Mesenchymal stem cell (in vitro differentiated cells and primary cell): ENCODE results near the gene PLA1A.

Source experiments
- DNase-seq: peaks from one replicate; pipeline ENCODE4 v3.0.0-alpha.2; 2013
- H2AFZ ChIP-seq: one replicate; pipeline ENCODE4 v1.6.1; 2013; ENCODE audit warnings: low read depth, mild to moderate bottlenecking, control low read depth, inconsistent platforms, low read length, moderate library complexity
- H2AK5ac ChIP-seq: 2 replicates; pipeline ENCODE4 v1.6.1; 2013; ENCODE audit warnings: low read length, moderate library complexity, mild to moderate bottlenecking, inconsistent platforms; ENCODE audit not compliant: severe bottlenecking
- H2BK120ac ChIP-seq: one replicate; pipeline ENCODE4 v1.6.1; 2013; ENCODE audit warnings: low read depth, mild to moderate bottlenecking, inconsistent platforms, low read length, moderate library complexity
- H2BK12ac ChIP-seq, 2 experiments: one replicate each; pipeline ENCODE4 v1.6.1; 2013; ENCODE audit warnings: inconsistent platforms in 2 of 2, low read length in 2 of 2, mild to moderate bottlenecking in 2 of 2, moderate library complexity in 2 of 2, control low read depth in 1 of 2
- H2BK15ac ChIP-seq: one replicate; pipeline ENCODE4 v1.6.1; 2013; ENCODE audit warnings: mild to moderate bottlenecking, low read depth, inconsistent platforms; ENCODE audit not compliant: poor library complexity, severe bottlenecking
- H2BK5ac ChIP-seq: 2 replicates; pipeline ENCODE4 v1.6.1; 2013; ENCODE audit warnings: low read depth, mild to moderate bottlenecking, low read length, control low read depth, inconsistent platforms; ENCODE audit not compliant: poor library complexity, severe bottlenecking
- H3K14ac ChIP-seq, 2 experiments: one replicate each; pipeline ENCODE4 v1.6.1; 2013; ENCODE audit warnings: inconsistent platforms in 2 of 2, low read length in 2 of 2, control low read depth in 1 of 2, mild to moderate bottlenecking in 1 of 2, moderate library complexity in 1 of 2
- H3K18ac ChIP-seq, 2 experiments: one replicate each; pipeline ENCODE4 v1.6.1; 2013; ENCODE audit warnings: inconsistent platforms in 2 of 2, low read length in 2 of 2, control low read depth in 1 of 2, low read depth in 1 of 2, mild to moderate bottlenecking in 1 of 2
- H3K23ac ChIP-seq, 2 experiments: one replicate each; pipeline ENCODE4 v1.6.1; 2013; ENCODE audit warnings: inconsistent platforms in 2 of 2, low read length in 2 of 2, mild to moderate bottlenecking in 2 of 2, moderate library complexity in 2 of 2, control low read depth in 1 of 2
- H3K27ac ChIP-seq: 2 replicates; pipeline ENCODE4 v1.5.1; 2013; ENCODE audit warnings: mild to moderate bottlenecking, moderate library complexity, low read length, control low read depth, inconsistent platforms; ENCODE audit not compliant: poor library complexity, severe bottlenecking
- H3K27me3 ChIP-seq, 2 experiments: 2 replicates each; pipeline versions ENCODE4 v1.6.1 to v1.7.0; 2013; ENCODE audit warnings: low read length in 2 of 2, mild to moderate bottlenecking in 2 of 2, moderate library complexity in 2 of 2, control low read depth in 1 of 2, inconsistent platforms in 1 of 2; ENCODE audit not compliant: control insufficient read depth in 1 of 2, insufficient read depth in 1 of 2
- H3K36me3 ChIP-seq, 2 experiments: 2 replicates each; pipeline versions ENCODE4 v1.6.1 to v1.7.0; 2013; ENCODE audit warnings: low read length in 2 of 2, control low read depth in 1 of 2, inconsistent platforms in 1 of 2, low read depth in 1 of 2, mild to moderate bottlenecking in 1 of 2; ENCODE audit not compliant: insufficient read depth in 2 of 2, control insufficient read depth in 1 of 2
- H3K4ac ChIP-seq, 2 experiments: one replicate each; pipeline ENCODE4 v1.6.1; 2013; ENCODE audit warnings: inconsistent platforms in 2 of 2, low read length in 2 of 2, mild to moderate bottlenecking in 2 of 2, moderate library complexity in 2 of 2, control low read depth in 1 of 2, low read depth in 1 of 2
- H3K4me1 ChIP-seq: 2 replicates; pipeline ENCODE4 v1.6.1; 2013; ENCODE audit warnings: low read depth, low read length, control low read depth; ENCODE audit not compliant: control insufficient read depth, insufficient read depth
- H3K4me2 ChIP-seq: 2 replicates; pipeline ENCODE4 v1.6.1; 2013; ENCODE audit warnings: low read length, mild to moderate bottlenecking, inconsistent platforms; ENCODE audit not compliant: poor library complexity, severe bottlenecking
- H3K4me3 ChIP-seq, 2 experiments: 2 replicates each; pipeline versions ENCODE4 v1.5.1 to v1.7.0; 2013; ENCODE audit warnings: low read length in 2 of 2, mild to moderate bottlenecking in 2 of 2, control low read depth in 1 of 2, low read depth in 1 of 2; ENCODE audit not compliant: insufficient read depth in 1 of 2
- H3K79me1 ChIP-seq: replicated peaks from 2 replicates; pipeline ENCODE4 v1.6.1; 2013; ENCODE audit warnings: mild to moderate bottlenecking, control low read depth, low read length, inconsistent platforms; ENCODE audit not compliant: poor library complexity, severe bottlenecking
- H3K9ac ChIP-seq: 2 replicates; pipeline ENCODE4 v1.7.0; 2013; ENCODE audit warnings: mild to moderate bottlenecking, low read length, moderate library complexity
- H3K9me3 ChIP-seq: 2 replicates; pipeline ENCODE4 v1.7.0; 2013; ENCODE audit warnings: mild to moderate bottlenecking, low read length; ENCODE audit not compliant: control insufficient read depth
- H4K8ac ChIP-seq: one replicate; pipeline ENCODE4 v1.6.1; 2013; ENCODE audit warnings: inconsistent platforms, mild to moderate bottlenecking, low read length, moderate library complexity
- H4K91ac ChIP-seq: one replicate; pipeline ENCODE4 v1.6.1; 2013; ENCODE audit warnings: mild to moderate bottlenecking, low read length, inconsistent platforms
- WGBS: methylation state at CpG from one replicate; pipeline ENCODE4 v1.1.7; 2013; ENCODE audit warnings: mixed read lengths; 5-methylcytosine and 5-hydroxymethylcytosine counted together

PLA1A gene

GRCh38 chr3:119649761-119650160 is 52.1 kb downstream of the PLA1A start:
- no peak for DNase-seq
- Histone ChIP-seq H3K27ac (no peak overlapping the region), H2BK120ac (no peak overlapping the region), H3K14ac (no peak overlapping the region), H2AK5ac (no peak overlapping the region), H2AFZ (no peak overlapping the region), H4K8ac (no peak overlapping the region), H3K9ac (no peak overlapping the region), H4K91ac (no peak overlapping the region), H3K9me3 (no peaks in the 10 kb centered on the region), H2BK5ac (no peak overlapping the region), H3K18ac (no peak overlapping the region), H3K4me1 (no peaks in the 10 kb centered on the region), H2BK12ac (no peak overlapping the region), H3K79me1 (no peaks in the 10 kb centered on the region), H3K4me2 (no peak overlapping the region), H3K4me3 (no peak overlapping the region), H2BK15ac (no peak overlapping the region), H3K36me3 (no peaks in the 10 kb centered on the region), H3K23ac (no peak overlapping the region), H3K4ac (no peak overlapping the region), H3K27me3 (no peaks in the 10 kb centered on the region)
- WGBS = 89% methylated on average over 2 of the region's 3 CpGs

DNA sequence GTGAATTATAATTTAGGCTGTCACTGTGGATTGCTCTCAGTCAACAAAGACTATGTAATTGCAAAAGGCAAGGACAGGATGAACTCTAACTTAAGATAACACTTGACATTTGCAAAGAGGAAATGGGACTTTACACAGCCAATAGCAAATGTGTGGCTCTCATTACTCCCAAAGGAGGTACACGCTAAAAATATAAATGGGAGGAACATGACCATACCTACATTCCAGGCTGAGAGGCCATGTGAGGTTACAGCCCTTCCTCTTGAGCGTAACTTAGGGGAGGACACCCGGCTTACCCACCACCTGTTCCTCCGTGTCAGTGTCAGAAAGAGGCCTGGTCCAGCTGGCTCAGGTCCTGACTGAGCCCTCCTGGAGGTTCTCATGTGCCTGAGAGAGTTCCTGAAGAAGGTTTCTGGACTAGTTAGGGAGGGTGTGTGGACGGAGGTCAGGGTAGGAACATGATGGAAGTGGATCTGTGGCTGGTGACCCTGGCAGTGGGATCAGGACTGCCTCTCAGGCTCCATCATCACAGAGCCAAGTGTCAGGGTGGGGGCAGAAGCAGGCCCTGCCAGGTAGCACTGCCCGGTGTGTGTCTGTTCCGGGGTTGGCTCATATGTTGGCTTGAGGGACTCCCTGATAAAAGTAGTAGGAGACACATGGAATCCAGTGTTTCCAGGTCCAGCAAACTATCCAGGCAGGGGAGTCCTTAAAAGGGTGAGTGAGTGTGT is 54.8 kb downstream of the PLA1A start:
- Histone ChIP-seq H3K27me3 (no peaks in the 10 kb centered on the region), H3K4me1 (no peaks in the 10 kb centered on the region), H2BK5ac (no peak overlapping the region), H3K9me3 (no peaks in the 10 kb centered on the region), H4K8ac (no peak overlapping the region), H3K23ac (no peak overlapping the region), H3K4me3 (no peak overlapping the region), H2BK120ac (no peak overlapping the region), H4K91ac (no peak overlapping the region), H3K4ac (no peak overlapping the region), H3K27ac (no peak overlapping the region), H3K79me1 (no peaks in the 10 kb centered on the region), H3K36me3 (no peaks in the 10 kb centered on the region), H2AFZ (no peak overlapping the region), H3K9ac (no peak overlapping the region), H2AK5ac (no peak overlapping the region), H3K14ac (no peak overlapping the region), H3K18ac (no peak overlapping the region), H3K4me2 (no peak overlapping the region), H2BK12ac (no peak overlapping the region), H2BK15ac (no peak overlapping the region)
- 91% methylated on average over 7 of the region's 7 CpGs for WGBS
- no peak for DNase-seq

DNA sequence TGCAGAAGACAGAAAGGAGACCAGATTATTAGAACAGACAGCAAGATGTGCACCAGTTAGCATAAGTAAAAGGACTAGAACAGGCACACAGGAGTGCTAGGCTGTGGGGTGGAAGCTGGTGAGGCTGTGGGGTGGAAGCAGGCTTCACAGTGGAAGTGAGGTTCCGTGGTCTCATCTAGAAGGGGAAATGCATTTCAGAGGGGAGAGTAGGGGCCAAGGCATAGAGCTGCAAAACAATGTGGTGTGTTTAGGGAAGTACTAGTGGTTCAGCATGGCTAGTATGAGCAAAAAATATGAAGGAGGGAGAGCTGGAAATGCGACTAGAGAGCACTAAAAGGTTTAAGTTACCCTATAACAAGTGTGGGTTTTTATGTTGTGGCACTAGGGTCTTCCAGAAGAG is 56.2 kb downstream of the PLA1A start:
- H3K36me3 ChIP-seq = no peaks in the 10 kb centered on the region
- no peak overlapping the region for H3K4me2 ChIP-seq
- WGBS = 46% methylated on average over 2 of the region's 2 CpGs

DNA sequence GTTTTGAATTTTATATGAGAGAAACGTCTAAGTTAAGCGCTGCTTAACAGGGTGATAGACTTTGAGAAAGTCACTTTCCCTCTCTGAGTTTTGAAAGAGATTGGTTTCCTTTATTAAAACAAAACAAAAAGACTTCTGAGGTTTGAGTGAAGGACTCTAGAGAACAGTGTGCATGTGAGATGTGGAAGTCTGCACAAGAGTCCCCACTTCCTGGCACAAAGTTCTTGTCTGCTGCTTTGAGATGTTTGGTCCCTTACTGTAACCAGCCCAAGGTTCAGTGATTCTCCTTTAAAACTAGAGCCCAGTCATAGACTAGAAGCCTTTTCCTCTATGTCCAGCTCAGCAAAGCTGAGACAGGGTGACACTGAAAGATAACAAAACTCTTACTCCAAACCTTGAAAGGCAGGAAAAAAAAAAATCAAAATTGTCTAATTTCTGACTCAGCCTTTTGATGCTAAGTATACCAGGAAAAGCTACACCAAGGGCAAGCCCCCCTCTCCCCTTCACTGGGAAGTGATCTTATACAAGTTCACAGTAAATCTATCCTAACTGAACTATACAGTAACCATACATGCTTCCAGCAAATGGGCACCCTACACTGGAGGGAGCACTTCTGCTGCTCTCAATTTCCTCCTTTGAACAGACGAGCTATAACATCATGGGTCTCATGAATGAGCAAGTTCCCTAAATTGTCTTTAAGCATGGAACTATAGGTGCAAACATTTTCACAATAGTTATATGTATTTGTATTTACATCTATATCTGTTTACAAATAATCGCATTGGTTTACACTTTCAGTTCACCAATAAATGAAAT is 60.4 kb downstream of the PLA1A start:
- WGBS = 100% methylated on average over 3 of the region's 4 CpGs

More for the DNA sequence above, 56.2 kb downstream of the PLA1A start:
- Histone ChIP-seq H4K91ac (no peak overlapping the region), H3K9me3 (no peaks in the 10 kb centered on the region), H2BK120ac (no peak overlapping the region), H3K9ac (no peak overlapping the region), H3K27ac (no peak overlapping the region), H3K18ac (no peak overlapping the region), H2BK5ac (no peak overlapping the region), H3K79me1 (no peaks in the 10 kb centered on the region), H3K14ac (no peak overlapping the region), H2BK15ac (no peak overlapping the region), H3K4me1 (no peaks in the 10 kb centered on the region), H2AFZ (no peak overlapping the region), H2BK12ac (no peak overlapping the region), H2AK5ac (no peak overlapping the region), H3K23ac (no peak overlapping the region), H3K4ac (no peak overlapping the region), H4K8ac (no peak overlapping the region), H3K27me3 (no peaks in the 10 kb centered on the region), H3K4me3 (no peak overlapping the region)
- DNase-seq = no peak

More for the DNA sequence above, 60.4 kb downstream of the PLA1A start:
- no peak overlapping the region for H2AFZ ChIP-seq
- H3K27ac ChIP-seq = no peak overlapping the region
- peaks cover 0 to 4% of the 10 kb centered on the region in 2 experiments for H3K36me3 ChIP-seq
- H3K4ac ChIP-seq = no peak overlapping the region
- H3K9me3 ChIP-seq = no peaks in the 10 kb centered on the region
- H2BK12ac ChIP-seq = no peak overlapping the region
- H2AK5ac ChIP-seq = no peak overlapping the region
- H4K8ac ChIP-seq = no peak overlapping the region
- no peak overlapping the region for H3K14ac ChIP-seq
- H3K9ac ChIP-seq = no peak overlapping the region
- H3K4me1 ChIP-seq = no peaks in the 10 kb centered on the region
- DNase-seq = no peak
- no peaks in the 10 kb centered on the region for H3K27me3 ChIP-seq
- no peak overlapping the region for H3K23ac ChIP-seq
- H3K4me2 ChIP-seq = no peak overlapping the region
- no peak overlapping the region for H3K4me3 ChIP-seq
- H3K79me1 ChIP-seq = no peaks in the 10 kb centered on the region
- no peak overlapping the region for H2BK5ac ChIP-seq
- no peak overlapping the region for H4K91ac ChIP-seq
- H2BK120ac ChIP-seq = no peak overlapping the region
- no peak overlapping the region for H3K18ac ChIP-seq
- no peak overlapping the region for H2BK15ac ChIP-seq
